H9 (cell line): ENCODE data around the gene FAM237A. TPM values are rescaled to one million over a fixed set of nuclear protein-coding genes. Genes with fewer than 3 reads are reported as not detected.

Experiments used
- DNase-seq: peaks from one replicate; pipeline ENCODE4 v3.0.0-alpha.2; 2017
- H2AFZ ChIP-seq: one replicate; pipeline ENCODE4 v1.6.1; 2013; ENCODE audit warnings: mild to moderate bottlenecking, low read length, control low read depth, moderate library complexity
- H2AK5ac ChIP-seq: 2 replicates; pipeline ENCODE4 v1.6.1; 2013; ENCODE audit warnings: low read length, control low read depth, mixed read lengths; ENCODE audit not compliant: insufficient read length
- H2BK120ac ChIP-seq: one replicate; pipeline ENCODE4 v1.6.1; 2013; ENCODE audit warnings: low read depth, mild to moderate bottlenecking, low read length, control low read depth, inconsistent platforms; ENCODE audit not compliant: poor library complexity, severe bottlenecking
- H2BK12ac ChIP-seq: 2 replicates; pipeline ENCODE4 v1.6.1; 2013; ENCODE audit warnings: low read length, control low read depth, mixed read lengths, low read depth; ENCODE audit not compliant: insufficient read length
- H2BK15ac ChIP-seq: 2 replicates; pipeline ENCODE4 v1.6.1; 2013; ENCODE audit warnings: low read depth, low read length, control low read depth
- H2BK20ac ChIP-seq: one replicate; pipeline ENCODE4 v1.6.1; 2013; ENCODE audit warnings: low read depth, mild to moderate bottlenecking, low read length, control low read depth, inconsistent platforms; ENCODE audit not compliant: poor library complexity, severe bottlenecking
- H2BK5ac ChIP-seq: 2 replicates; pipeline ENCODE4 v1.6.1; 2013; ENCODE audit warnings: low read length, control low read depth, mixed read lengths; ENCODE audit not compliant: insufficient read length
- H3K14ac ChIP-seq: 2 replicates; pipeline ENCODE4 v1.6.1; 2013; ENCODE audit warnings: low read length, control low read depth; ENCODE audit not compliant: insufficient read depth
- H3K18ac ChIP-seq: 2 replicates; pipeline ENCODE4 v1.6.1; 2013; ENCODE audit warnings: low read depth, mild to moderate bottlenecking, mixed read lengths, low read length, control low read depth; ENCODE audit not compliant: insufficient read length
- H3K23ac ChIP-seq: 2 replicates; pipeline ENCODE4 v1.6.1; 2013; ENCODE audit warnings: low read length, control low read depth, mixed read lengths, low read depth; ENCODE audit not compliant: insufficient read length
- H3K23me2 ChIP-seq: 2 replicates; pipeline ENCODE4 v1.6.1; 2013; ENCODE audit warnings: low read depth, mild to moderate bottlenecking, mixed read lengths, low read length, control low read depth; ENCODE audit not compliant: insufficient read length, poor library complexity, severe bottlenecking
- H3K27ac ChIP-seq: 2 replicates; pipeline ENCODE4 v1.5.1; 2013; ENCODE audit warnings: low read length, control low read depth, mixed read lengths, low read depth; ENCODE audit not compliant: insufficient read length
- H3K27me3 ChIP-seq: 2 replicates; pipeline ENCODE4 v1.6.1; 2013; ENCODE audit warnings: low read length, control low read depth, inconsistent platforms; ENCODE audit not compliant: insufficient read depth
- H3K4ac ChIP-seq: 2 replicates; pipeline ENCODE4 v1.6.1; 2013; ENCODE audit warnings: low read depth, mild to moderate bottlenecking, control low read depth, inconsistent platforms, low read length, moderate library complexity
- H3K4me1 ChIP-seq: 2 replicates; pipeline ENCODE4 v1.6.1; 2013; ENCODE audit warnings: low read length, control low read depth, inconsistent platforms; ENCODE audit not compliant: insufficient read depth
- H3K4me2 ChIP-seq: 2 replicates; pipeline ENCODE4 v1.6.1; 2013; ENCODE audit warnings: low read length, control low read depth, mixed read lengths; ENCODE audit not compliant: insufficient read length, insufficient read depth
- H3K56ac ChIP-seq: 2 replicates; pipeline ENCODE4 v1.6.1; 2013; ENCODE audit warnings: low read depth, mild to moderate bottlenecking, mixed read lengths, low read length, control low read depth; ENCODE audit not compliant: insufficient read length
- H3K79me1 ChIP-seq: 2 replicates; pipeline ENCODE4 v1.6.1; 2013; ENCODE audit warnings: low read depth, mild to moderate bottlenecking, moderate library complexity, low read length, control low read depth, inconsistent platforms; ENCODE audit not compliant: insufficient read depth, poor library complexity, severe bottlenecking
- H3K79me2 ChIP-seq: 2 replicates; pipeline ENCODE4 v1.6.1; 2013; ENCODE audit warnings: low read length, control low read depth, inconsistent platforms; ENCODE audit not compliant: insufficient read depth
- H3K9ac ChIP-seq: 2 replicates; pipeline ENCODE4 v1.6.1; 2013; ENCODE audit warnings: low read length, control low read depth, mixed read lengths; ENCODE audit not compliant: insufficient read length; ENCODE audit errors: extremely low read depth
- H3K9me3 ChIP-seq: one replicate; pipeline ENCODE4 v1.6.1; 2013; ENCODE audit warnings: low read depth, low read length, inconsistent platforms; ENCODE audit not compliant: control insufficient read depth
- H3T11ph ChIP-seq: one replicate; pipeline ENCODE4 v1.6.1; 2013; ENCODE audit warnings: mild to moderate bottlenecking, low read length, control low read depth, inconsistent platforms
- H4K20me1 ChIP-seq: one replicate; pipeline ENCODE4 v1.6.1; 2013; ENCODE audit not compliant: control insufficient read depth, insufficient read length, insufficient read depth
- H4K5ac ChIP-seq: 2 replicates; pipeline ENCODE4 v1.6.1; 2013; ENCODE audit warnings: low read depth, mild to moderate bottlenecking, mixed read lengths, low read length, control low read depth; ENCODE audit not compliant: insufficient read length
- H4K8ac ChIP-seq: replicated peaks from 2 replicates; pipeline ENCODE4 v1.6.1; 2013; ENCODE audit warnings: low read length, control low read depth, mixed read lengths, low read depth; ENCODE audit not compliant: insufficient read length
- H4K91ac ChIP-seq: 2 replicates; pipeline ENCODE4 v1.6.1; 2013; ENCODE audit warnings: low read depth, mild to moderate bottlenecking, moderate library complexity, mixed read lengths, low read length, control low read depth; ENCODE audit not compliant: insufficient read length
- H3K27ac Mint-ChIP-seq, 3 experiments: 2 replicates in 2 of 3; 3 replicates in 1 of 3; pipeline ENCODE4 v1.8.0; 2020 to 2021; ENCODE audit warnings: mixed read lengths in 3 of 3, mild to moderate bottlenecking in 1 of 3, moderate library complexity in 1 of 3
- H3K27me3 Mint-ChIP-seq: 2 replicates; pipeline ENCODE4 v1.8.0; 2021; ENCODE audit warnings: low read depth, mild to moderate bottlenecking, moderate library complexity, mixed read lengths
- H3K36me3 Mint-ChIP-seq, 3 experiments: 2 replicates in 2 of 3; 3 replicates in 1 of 3; pipeline ENCODE4 v1.8.0; 2020 to 2021; ENCODE audit warnings: low read depth in 3 of 3, mixed read lengths in 3 of 3; ENCODE audit not compliant: insufficient read depth in 1 of 3
- H3K4me1 Mint-ChIP-seq, 2 experiments: 2 replicates each; pipeline ENCODE4 v1.8.0; 2020; ENCODE audit warnings: mixed read lengths in 2 of 2
- H3K4me3 Mint-ChIP-seq, 2 experiments: 2 replicates in 1 of 2; 3 replicates in 1 of 2; pipeline ENCODE4 v1.8.0; 2020 to 2021; ENCODE audit warnings: mild to moderate bottlenecking in 2 of 2, mixed read lengths in 2 of 2, moderate library complexity in 1 of 2
- H3K9me3 Mint-ChIP-seq, 2 experiments: 2 replicates in 1 of 2; 3 replicates in 1 of 2; pipeline ENCODE4 v1.8.0; 2020; ENCODE audit warnings: mild to moderate bottlenecking in 2 of 2, mixed read lengths in 2 of 2, moderate library complexity in 1 of 2
- WGBS: extraction: QIAGEN DNeasy Blood & Tissue Kit; methylation state at CpG from one replicate; pipeline ENCODE4 v1.1.7; 2013; ENCODE audit warnings: missing lambda C conversion rate, low lambda C conversion rate, mixed read lengths; ENCODE audit not compliant: insufficient read length; ENCODE audit errors: extremely low coverage; 5-methylcytosine and 5-hydroxymethylcytosine counted together
- total RNA-seq: library from RNA; stranded (reverse); gene quantifications from 2 replicates; pipeline ENCODE4 v1.2.1, GENCODE V29; 2021
- TF ChIP-seq, protein P1 (sequence below): fragments of 200-600 bp; sonication (generic); conservative IDR thresholded peaks from 3 replicates; pipeline ENCODE4 v1.8.0; 2021; ENCODE audit warnings: antibody characterized with exemption, mild to moderate bottlenecking

FAM237A gene
- total RNA-seq, 1 experiment from 2014 or later = not detected

DNA sequence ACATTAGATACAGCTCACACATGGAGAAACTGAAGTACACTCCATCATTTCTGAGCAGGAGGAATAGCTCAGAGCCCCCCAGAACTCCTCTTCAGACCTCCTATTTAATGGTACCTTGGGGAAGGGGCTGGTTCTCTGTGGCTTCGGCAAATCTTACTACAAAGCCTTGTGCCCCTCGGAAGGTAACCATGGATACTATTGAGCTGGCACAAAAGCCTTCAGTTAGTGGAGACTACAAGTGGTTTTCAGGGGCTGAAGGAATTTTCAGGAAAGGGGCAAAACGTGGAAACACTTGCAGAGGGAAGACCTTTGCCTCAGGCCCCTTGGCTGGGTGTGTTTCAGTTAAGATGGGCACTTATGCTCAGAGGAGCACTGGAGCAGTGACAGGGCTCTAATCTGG, 1.1 kb upstream of the FAM237A start:
- no peak overlapping the region for H2BK5ac ChIP-seq
- H3T11ph ChIP-seq = no peak overlapping the region
- Mint-ChIP-seq H3K36me3 (no peaks in the 10 kb centered on the region), H3K9me3 (no peaks in the 10 kb centered on the region), H3K4me3 (peak overlapping the region; percentile 26 to 88; a peak in 3 of 5 replicates), H3K27ac (no peak overlapping the region), H3K4me1 (peaks cover 0 to 9% of the 10 kb centered on the region in 2 experiments; a peak in 3 of 4 replicates), H3K27me3 (peaks cover 17% of the 10 kb centered on the region)
- H3K56ac ChIP-seq = no peak overlapping the region
- no peak overlapping the region for H3K27ac ChIP-seq
- H3K4ac ChIP-seq = no peak overlapping the region
- H4K91ac ChIP-seq = no peak overlapping the region
- H2AK5ac ChIP-seq = no peak overlapping the region
- no peak overlapping the region for H4K8ac ChIP-seq
- H3K9me3 ChIP-seq = no peaks in the 10 kb centered on the region
- H4K5ac ChIP-seq = no peak overlapping the region
- no peaks in the 10 kb centered on the region for H3K79me2 ChIP-seq
- no peak overlapping the region for H2BK12ac ChIP-seq
- H3K23me2 ChIP-seq = peaks cover 9% of the 10 kb centered on the region
- no peak overlapping the region for H2BK120ac ChIP-seq
- DNase-seq = no peak
- H3K14ac ChIP-seq = no peak overlapping the region
- WGBS = no CpG with 5 or more reads among the region's 3 CpGs
- no peaks in the 10 kb centered on the region for H3K4me1 ChIP-seq
- H3K79me1 ChIP-seq = no peaks in the 10 kb centered on the region
- no peak overlapping the region for H3K23ac ChIP-seq
- H2BK15ac ChIP-seq = no peak overlapping the region
- H2BK20ac ChIP-seq = no peak overlapping the region
- no peak overlapping the region for H2AFZ ChIP-seq
- H3K18ac ChIP-seq = no peak overlapping the region
- H3K27me3 ChIP-seq = peaks cover 19% of the 10 kb centered on the region; the same call in 1 of the 2 replicates
- no peak overlapping the region for H3K9ac ChIP-seq
- TF ChIP-seq, protein P1, sequence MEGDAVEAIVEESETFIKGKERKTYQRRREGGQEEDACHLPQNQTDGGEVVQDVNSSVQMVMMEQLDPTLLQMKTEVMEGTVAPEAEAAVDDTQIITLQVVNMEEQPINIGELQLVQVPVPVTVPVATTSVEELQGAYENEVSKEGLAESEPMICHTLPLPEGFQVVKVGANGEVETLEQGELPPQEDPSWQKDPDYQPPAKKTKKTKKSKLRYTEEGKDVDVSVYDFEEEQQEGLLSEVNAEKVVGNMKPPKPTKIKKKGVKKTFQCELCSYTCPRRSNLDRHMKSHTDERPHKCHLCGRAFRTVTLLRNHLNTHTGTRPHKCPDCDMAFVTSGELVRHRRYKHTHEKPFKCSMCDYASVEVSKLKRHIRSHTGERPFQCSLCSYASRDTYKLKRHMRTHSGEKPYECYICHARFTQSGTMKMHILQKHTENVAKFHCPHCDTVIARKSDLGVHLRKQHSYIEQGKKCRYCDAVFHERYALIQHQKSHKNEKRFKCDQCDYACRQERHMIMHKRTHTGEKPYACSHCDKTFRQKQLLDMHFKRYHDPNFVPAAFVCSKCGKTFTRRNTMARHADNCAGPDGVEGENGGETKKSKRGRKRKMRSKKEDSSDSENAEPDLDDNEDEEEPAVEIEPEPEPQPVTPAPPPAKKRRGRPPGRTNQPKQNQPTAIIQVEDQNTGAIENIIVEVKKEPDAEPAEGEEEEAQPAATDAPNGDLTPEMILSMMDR = no peak
- peak overlapping the region; percentile 90 for H3K4me2 ChIP-seq
- no peaks in the 10 kb centered on the region for H4K20me1 ChIP-seq
